HK-2 (cell line): ENCODE measurements around the gene VCP.

Experiments used
- DNase-seq: peaks from one replicate; pipeline ENCODE4 v3.0.0-alpha.2; 2018; ENCODE audit not compliant: unreplicated experiment

The VCP gene

DNA sequence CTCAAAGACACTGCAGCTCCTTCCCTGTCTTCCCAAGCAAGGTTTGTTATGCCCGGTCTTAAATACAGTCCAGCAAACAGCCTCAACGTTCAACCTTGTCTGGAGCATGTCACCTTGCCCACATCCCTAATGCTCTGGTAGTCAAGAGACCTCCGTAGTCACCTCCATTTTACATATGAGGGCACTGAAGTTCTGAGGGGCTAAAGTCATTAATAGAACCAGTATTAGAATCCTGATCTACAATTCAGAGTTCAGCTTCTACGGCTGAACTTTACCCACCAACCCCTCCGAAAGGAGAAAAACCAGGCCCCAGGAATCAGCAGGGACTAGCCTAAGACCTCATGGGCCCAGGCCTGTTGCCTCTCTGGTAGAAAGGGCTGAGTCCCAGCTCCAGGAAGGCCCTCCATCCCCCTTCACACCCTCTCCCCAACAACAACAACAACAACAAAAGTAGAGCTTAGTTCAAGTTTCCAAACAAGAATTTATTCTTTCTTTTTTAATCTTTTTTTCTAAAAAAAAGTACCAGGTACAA lies 31.3 kb upstream of the VCP start:
- no peak for DNase-seq

DNA sequence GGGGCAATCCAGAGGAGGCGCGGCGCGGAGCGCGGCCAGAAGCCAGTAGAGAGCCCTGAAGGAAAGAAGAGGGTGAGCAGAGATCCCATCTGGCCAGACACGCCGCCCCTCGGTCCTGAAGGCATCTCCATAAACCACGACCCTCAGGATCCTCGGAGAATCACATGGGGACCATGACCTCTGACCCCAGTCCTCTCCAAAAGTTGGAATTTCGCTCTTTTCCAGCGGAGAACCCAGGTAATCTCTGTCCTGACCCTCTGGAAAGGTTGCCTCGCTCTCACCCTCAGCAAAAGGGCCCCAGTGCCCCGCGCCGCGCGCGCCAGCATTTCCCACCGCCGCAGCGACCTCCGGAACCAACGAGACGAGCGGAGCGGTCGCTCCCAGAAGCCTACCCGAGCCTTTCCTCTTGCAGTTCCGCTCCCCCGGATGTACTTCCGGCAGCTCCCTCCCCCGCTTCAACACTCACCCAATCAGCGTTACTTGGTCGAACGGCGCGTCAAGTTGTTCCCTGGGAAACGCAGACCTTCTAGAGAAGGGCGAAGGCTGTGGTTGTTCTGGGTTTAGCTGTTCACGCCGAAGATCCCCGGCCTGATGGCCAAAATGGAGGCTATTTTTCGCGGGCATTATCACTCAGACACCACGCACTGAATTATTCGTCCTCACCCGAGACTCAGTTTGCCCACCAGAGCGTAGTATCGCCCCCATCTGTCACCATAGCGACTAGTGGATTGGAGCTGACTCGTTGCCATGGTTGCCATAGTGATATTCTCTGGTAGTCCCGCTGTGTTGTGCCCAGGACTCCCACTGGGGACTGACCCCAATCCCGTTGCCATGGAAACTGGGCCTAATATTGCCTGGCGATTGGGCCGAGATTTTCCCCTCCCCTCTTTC lies 30.6 kb upstream of the VCP start, which contains the start of gene STOML2:
Gene STOML2 (minus strand): TSS at position 363 of the 891 bp plus-strand sequence. CDS start 37 bp downstream, at position 326.
- peak; percentile 85 for DNase-seq

DNA sequence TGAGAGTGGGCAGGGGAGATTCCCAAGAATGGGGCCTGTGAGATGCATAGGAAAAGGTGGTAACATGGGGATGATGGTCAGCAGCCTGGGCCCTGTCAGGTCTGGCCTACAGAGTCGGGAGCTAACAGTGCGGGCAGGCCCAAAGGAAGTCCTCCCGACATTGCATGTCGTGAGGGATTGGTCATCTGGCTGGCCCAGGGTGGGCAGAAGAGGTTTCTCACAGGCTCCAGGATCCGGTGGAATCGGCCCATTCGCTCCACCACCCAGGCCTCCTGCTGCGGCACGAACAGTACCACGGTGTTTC lies 30.0 kb upstream of the VCP start:
- peak; percentile 25 for DNase-seq

- DNase-seq = no peak
Measured at GRCh38 chr9:35097573-35097972, 25.1 kb upstream of the VCP start.

DNA sequence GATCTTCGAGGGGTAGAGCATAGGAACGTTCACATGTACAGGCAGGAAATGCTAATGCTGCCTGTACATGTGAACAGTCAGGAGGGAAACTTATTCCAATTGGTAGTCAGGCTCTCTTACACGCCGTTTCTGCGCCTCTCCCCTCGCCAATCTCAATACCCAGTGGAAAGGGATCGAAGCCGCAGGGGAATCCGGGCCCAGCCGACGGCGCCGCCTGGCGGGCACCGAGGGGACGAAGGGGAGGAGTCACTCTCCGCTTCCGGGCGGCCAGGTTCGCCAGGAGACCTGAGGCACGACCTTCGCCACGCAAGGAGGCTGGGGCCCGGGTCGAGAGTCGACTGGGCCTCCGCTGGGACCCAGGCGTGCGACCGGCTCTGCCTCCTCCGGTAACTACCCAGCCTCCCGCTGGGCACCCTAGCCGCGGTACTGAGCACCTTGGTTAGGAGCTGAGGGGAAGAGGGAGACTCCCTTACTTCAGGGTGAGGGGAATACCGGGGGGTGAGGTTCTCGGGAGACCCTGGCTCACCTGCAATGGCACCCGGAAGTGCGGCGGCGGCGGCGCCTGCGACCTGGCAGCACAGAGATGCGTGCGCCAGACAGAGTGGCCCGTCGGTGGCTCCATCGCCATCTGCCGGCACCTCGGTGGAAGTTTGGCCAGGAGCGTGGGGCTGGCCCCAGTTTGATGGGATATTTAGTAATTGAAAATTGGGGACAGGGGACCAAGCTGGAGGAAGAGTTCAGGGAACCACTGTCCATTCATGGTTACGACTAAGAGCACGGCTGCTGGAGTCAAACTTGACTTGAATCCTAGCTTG lies 23.8 kb upstream of the VCP start, which contains the start of gene PIGO:
Gene PIGO (minus strand): TSS at position 557 of the 815 bp plus-strand sequence. CDS start 1,026 bp downstream, outside the sequence.
- peak; percentile 86 for DNase-seq

- no peak for DNase-seq
Measured at GRCh38 chr9:35091536-35091935, 19.1 kb upstream of the VCP start.

DNA sequence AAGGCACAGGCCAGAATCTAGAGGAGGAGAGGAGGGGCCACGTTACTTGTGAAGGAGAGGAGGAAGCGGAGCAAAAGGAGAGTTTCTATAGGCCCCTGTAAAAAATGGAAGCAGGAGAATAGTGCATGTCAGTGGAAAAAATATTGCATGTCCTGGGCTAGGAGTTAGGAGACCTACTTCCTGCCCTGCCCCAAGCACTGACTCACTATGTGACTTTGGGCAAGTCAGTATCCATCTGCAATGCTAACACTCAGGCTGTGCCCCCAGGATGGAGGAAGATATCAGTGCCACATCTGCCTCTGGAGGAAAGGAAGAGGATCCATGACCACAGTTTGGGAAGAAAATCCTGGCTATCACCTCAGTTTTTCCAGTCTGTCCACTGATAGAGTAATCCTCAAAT lies 17.0 kb upstream of the VCP start:
- DNase-seq = no peak

DNA sequence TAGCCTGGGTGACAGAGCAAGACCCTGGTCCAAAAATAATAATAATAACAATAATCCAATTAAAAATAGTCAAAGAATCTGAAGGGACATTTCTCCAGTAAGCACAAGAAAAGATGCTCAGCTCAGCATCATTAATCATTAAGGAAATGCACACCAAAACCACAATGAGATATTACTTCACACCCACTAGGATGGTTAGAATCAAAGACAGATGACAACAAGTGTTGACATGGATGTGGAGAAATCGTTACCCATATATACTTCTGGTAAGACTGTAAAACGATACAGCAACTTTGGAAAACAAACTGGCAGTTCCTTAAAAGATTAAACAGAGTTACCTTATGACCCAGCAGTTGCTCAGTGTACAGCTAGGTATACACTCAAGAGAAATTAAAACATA lies 12.7 kb upstream of the VCP start:
- no peak for DNase-seq

DNA sequence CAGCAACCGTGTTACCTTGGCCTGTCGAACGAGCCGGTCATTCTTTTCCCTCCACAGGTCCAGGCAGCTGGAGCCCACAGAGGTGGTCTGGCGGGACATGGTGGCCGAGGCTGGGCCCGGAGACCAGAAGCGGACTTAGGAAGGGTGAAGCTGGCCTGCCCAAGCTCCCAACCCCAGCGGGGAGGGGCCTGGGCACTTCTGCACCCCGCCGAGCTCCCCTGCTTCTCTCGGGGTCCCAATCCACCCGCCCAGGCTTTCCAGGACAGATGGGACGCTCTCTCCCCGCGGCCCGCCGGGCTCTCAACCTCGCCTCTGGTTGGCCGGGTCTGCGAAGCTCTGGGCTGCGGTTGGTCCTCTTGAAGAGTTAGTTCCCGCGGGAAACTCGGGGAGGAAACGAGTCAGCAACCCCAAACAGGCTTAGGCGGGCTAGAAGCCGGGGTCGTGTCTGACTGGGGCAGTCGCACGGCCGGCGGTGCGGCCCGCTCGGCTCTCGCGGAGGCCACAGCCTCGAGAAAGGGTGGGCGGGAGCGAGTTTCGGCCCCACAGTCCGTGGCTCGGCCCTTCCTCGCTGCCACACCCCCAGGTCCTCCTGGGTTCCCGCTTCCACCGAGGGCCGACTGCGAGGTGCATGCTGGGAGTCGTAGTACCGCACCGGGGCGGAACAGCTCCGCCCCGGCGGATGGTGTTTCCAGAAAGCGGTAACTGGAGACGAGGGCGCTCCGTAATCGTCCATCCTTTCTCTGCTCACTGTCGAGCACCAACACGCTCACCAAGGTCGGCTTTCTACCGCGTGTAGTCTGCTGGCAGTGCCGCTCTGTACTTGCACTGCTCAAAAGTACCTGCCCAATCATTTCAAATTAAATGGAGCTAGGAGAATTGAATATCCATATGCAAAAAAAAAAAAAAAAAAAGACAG lies 7.3 kb upstream of the VCP start, which contains the start of gene FANCG:
Gene FANCG (minus strand): TSS at position 517 of the 916 bp plus-strand sequence. CDS start 418 bp downstream, at position 99.
- DNase-seq = peak; percentile 84

DNA sequence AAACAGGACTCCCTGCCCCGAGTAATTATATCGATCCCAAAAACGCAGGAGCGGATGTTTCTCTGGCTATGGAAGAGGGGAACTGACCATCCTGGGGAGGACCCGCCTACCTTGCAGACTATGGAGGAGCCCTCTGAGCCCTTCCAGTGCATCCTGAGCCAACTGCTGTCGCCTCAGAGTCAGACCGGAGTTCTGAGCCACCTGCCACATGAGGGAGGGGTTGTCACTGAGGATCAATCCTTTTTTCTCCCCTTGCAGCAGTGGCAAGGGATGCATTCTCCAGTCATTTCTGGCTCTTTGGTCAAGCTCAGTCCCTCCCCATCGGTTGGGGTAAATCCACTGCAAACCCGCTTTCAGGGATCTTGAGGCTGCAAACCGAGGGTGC lies 6.6 kb upstream of the VCP start:
- DNase-seq = no peak

GRCh38 chr9:35078066-35078465 lies 5.6 kb upstream of the VCP start:
- no peak for DNase-seq

GRCh38 chr9:35076848-35077247 lies 4.4 kb upstream of the VCP start:
- no peak for DNase-seq

DNA sequence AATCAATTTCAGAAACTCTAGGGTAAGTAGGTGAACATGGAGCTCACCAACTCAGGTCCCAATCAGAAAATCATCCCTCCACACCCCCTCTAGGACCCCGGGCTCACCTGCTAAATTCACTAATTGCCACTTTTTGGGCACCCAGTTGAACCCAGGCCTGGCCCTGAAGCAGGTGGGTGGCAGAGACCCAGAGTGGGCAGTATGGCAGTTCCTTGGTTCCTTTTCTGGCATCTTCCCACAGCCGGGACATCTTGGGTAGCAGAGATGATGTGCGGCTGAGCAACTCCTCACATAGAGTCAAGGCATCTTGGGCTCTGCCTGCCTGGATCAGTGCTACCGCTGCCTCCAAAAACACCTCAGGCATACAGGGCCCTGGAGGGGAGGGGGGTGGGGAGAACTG lies 2.9 kb upstream of the VCP start:
- DNase-seq = no peak

GRCh38 chr9:35074791-35075190 lies 2.4 kb upstream of the VCP start:
- DNase-seq = no peak

GRCh38 chr9:35074141-35074540 lies 1.7 kb upstream of the VCP start:
- no peak for DNase-seq

- DNase-seq = no peak
Measured at GRCh38 chr9:35073279-35073612, 821 bp upstream of the VCP start.

DNA sequence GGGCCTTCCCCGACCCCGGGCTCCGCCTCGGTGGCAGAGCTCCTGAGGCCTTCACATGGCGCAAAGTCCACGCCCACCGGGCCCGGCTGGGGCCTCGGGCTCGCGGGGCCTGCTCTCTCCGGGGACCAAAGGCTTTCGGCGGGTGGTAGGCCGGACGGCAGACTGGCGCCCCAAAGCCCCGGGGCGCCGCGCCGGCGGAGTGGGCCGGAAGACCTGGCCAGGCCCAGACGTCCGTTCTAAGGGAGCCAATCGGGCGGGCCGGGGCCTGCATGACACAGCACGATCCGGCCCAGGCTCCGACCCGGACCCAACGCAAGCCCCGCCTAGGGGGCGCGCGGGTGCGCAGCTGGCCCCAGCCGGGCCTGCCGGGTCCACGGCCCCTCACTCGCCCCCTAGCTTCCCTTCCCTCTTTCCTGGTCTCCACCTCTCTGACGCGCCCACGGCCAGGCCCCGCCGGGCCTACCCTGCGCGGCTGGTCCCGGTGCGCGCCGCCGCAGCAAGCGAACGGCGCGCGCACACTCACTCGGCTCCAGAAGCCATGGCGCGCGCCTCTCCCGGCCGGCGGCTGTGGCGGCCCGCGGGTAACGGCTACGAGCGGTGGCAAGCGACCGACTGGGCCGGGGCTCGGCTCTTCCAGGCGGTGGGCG lies 488 bp downstream of the VCP start:
- DNase-seq = peak; percentile 75

DNA sequence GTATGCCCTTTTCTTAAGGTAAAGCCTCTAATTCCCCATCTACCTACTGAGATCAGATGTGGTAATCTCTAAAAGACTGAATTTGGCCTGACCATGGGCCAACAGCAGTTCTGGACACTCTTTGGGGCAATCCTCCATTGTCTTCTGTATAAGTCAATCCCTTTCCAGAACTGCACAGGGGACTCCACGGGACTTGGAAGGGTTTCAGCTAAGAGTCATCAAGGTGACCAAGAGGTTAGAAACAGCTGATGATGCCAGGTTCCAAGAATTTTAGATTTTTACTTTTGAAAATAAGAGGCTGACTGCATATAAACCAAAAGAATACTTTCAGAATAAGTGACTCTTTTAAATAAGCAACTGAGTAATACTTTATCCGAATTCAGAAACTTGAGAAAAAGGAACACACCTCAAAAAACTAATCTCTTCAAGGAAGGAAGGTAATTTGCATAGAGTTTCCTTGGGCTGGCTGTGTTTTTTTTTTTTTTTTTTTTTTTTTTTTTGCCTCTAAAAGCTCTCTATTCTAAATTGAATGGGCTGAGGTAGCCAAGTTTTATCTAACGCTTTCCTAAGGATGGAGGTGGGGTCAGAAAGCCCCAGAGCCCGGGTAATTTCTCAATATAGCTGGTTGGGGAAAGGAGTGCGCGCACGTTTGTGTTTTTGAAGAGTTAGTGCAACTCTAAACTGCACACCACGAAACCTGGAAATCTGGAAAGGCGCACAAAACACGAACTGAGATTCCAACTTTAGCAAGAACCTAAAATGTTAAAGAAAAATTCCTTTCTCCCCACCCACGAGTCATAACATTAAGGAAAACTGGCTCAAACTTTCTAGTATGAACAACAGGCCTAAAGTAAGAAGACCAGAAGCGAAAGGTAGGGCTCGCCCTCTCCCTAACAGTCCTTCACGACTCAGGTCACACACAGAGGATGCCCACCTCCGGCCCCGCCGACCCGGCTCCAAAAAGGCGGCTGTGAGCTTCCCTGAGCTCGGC lies 1.3 kb downstream of the VCP start:
- no peak for DNase-seq

DNA sequence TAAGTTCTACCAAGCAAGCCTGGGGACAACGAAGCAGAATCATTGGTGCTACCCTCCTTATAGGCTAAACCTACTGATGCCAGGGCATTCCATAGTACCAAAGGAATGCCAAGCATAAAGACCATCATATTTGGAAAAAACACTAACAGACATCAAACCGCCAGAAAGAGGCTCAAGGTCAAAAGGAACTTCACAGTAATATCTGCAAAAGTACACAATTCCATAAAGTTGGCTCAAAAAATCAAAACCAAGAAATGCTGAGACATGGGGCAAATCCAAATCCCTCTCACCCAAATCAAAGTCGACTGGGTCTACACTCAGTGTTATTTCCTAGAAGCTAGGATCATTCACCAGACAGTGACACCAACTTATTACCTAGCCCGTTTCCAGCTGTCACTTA lies 3.4 kb downstream of the VCP start:
- no peak for DNase-seq

- DNase-seq = no peak
Measured at GRCh38 chr9:35067056-35067455, 5.4 kb downstream of the VCP start.
